Lower leg skin (tissue), 4 donors: ENCODE results near the gene SLC51B. TPM values are rescaled to one million over a fixed set of nuclear protein-coding genes. Genes with fewer than 3 reads are reported as not detected.
"Not testable (repeated sequence)": the region's sequence is repeated elsewhere in the genome, so short reads cannot be mapped to it uniquely, and the experiment has no call there.

ENCODE experiments used
- DNase-seq, 2 donors: peaks; one replicate each; pipeline ENCODE4 v3.0.0-alpha.2; 2019; ENCODE audit warnings: low spot score in 2 of 2
- H3K4me3 ChIP-seq: fragments of 200-600 bp; sonication (generic); 2 replicates; pipeline ENCODE4 v1.5.1; 2017; ENCODE audit warnings: mild to moderate bottlenecking, low read depth; ENCODE audit not compliant: poor library complexity, severe bottlenecking
- CTCF ChIP-seq, 3 donors: fragments of 450-650 bp; IDR thresholded peaks; one replicate each; pipeline ENCODE4 v1.5.1; 2016; ENCODE audit warnings: antibody characterized with exemption in 3 of 3, mild to moderate bottlenecking in 3 of 3, moderate library complexity in 2 of 3
- POLR2A ChIP-seq, 2 donors: fragments of 450-650 bp; IDR thresholded peaks; one replicate each; pipeline ENCODE4 v1.6.1; 2016 to 2017; ENCODE audit warnings: antibody characterized with exemption in 2 of 2, mild to moderate bottlenecking in 1 of 2, moderate library complexity in 1 of 2
- WGBS, 2 donors: methylation state at CpG; one replicate each; pipeline ENCODE4 v1.1.5; 2018; 5-methylcytosine and 5-hydroxymethylcytosine counted together
- intact Hi-C: fragments of 100-400 bp; cut with DNase I; formaldehyde crosslinking; loops from one replicate; pipeline ENCODE4 v1.15.0; 2023; ENCODE audit warnings: low total_unique reads
- total RNA-seq, 4 donors: library from RNA; depleted of rRNA; stranded (reverse); fragments of >200 nt; gene quantifications; one replicate each; pipeline ENCODE4 v1.1.0, GENCODE V29; 2016

Gene SLC51B
- total RNA-seq, 4 donors from 2014 or later: 0.65 TPM; not detected in 3

GRCh38 chr15:65008983-65009382 lies 36.2 kb upstream of the SLC51B start:
- H3K4me3 ChIP-seq: no peak overlapping the region
- no peak for DNase-seq
- WGBS, 2 donors: 74 to 75% methylated on average over 2 of the region's 2 CpGs
- intact Hi-C loops: no loop called here
- TF ChIP-seq POLR2A (IDR thresholded peaks at IDR 0.05) (no peak), CTCF (IDR thresholded peaks at IDR 0.05) (no peak)

GRCh38 chr15:65011198-65011597 lies 34.0 kb upstream of the SLC51B start:
- DNase-seq: peak in 1 of 2 donors; percentile 14
- intact Hi-C loops, H3K4me3 ChIP-seq: not testable (repeated sequence)
- WGBS, 2 donors: 91 to 96% methylated on average over 4 of the region's 4 CpGs

- WGBS, 2 donors: 74 to 93% methylated on average over 1 of the region's 1 CpG
- no peak overlapping the region for H3K4me3 ChIP-seq
- TF ChIP-seq CTCF (IDR thresholded peaks at IDR 0.05): no peak
- no peak for TF ChIP-seq POLR2A (IDR thresholded peaks at IDR 0.05)
- intact Hi-C loops: no loop called here
- no peak for DNase-seq
Observed at GRCh38 chr15:65020419-65020818, 24.8 kb upstream of the SLC51B start.

- no peak overlapping the region for H3K4me3 ChIP-seq
- DNase-seq: peak in 1 of 2 donors; percentile 4
- intact Hi-C loops: no loop called here
- TF ChIP-seq POLR2A (IDR thresholded peaks at IDR 0.05): no peak
- no peak for TF ChIP-seq CTCF (IDR thresholded peaks at IDR 0.05)
Observed at GRCh38 chr15:65021488-65021887, 23.7 kb upstream of the SLC51B start.

- TF ChIP-seq CTCF (IDR thresholded peaks at IDR 0.05): no peak
- 86 to 90% methylated on average over 6 of the region's 6 CpGs for WGBS, 2 donors
Observed at GRCh38 chr15:65026756-65027155, 18.4 kb upstream of the SLC51B start.

GRCh38 chr15:65027593-65027992 lies 17.6 kb upstream of the SLC51B start:
- DNase-seq: no peak
- intact Hi-C loops: no loop called here
- no peak for TF ChIP-seq CTCF (IDR thresholded peaks at IDR 0.05)
- TF ChIP-seq POLR2A (IDR thresholded peaks at IDR 0.05): no peak
- no peak overlapping the region for H3K4me3 ChIP-seq
- WGBS, 2 donors: 88 to 89% methylated on average over 1 of the region's 1 CpG

More at GRCh38 chr15:65026756-65027155, 18.4 kb upstream of the SLC51B start:
- H3K4me3 ChIP-seq: no peak overlapping the region
- DNase-seq: peak in 1 of 2 donors; percentile 39
- intact Hi-C loops: no loop called here
